Measurements from ENCODE around the gene LETM1.
"Not testable (repeated sequence)": the region's sequence is repeated elsewhere in the genome, so short reads cannot be mapped to it uniquely, and the experiment has no call there.

The LETM1 gene

GRCh38 chr4:1851575-1852410 lies 4.2 kb downstream of the LETM1 start:
- DNase-seq (ENCODE audit: low read depth) = no peak

GRCh38 chr4:1851160-1851559 lies 4.8 kb downstream of the LETM1 start:
- DNase-seq (ENCODE audit: low read depth) = no peak

GRCh38 chr4:1850276-1850675 lies 5.7 kb downstream of the LETM1 start:
- DNase-seq (ENCODE audit: low read depth) = no peak

GRCh38 chr4:1846580-1846979 lies 9.4 kb downstream of the LETM1 start:
- DNase-seq (ENCODE audit: low read depth) = no peak

GRCh38 chr4:1844618-1845017 lies 11.3 kb downstream of the LETM1 start:
- DNase-seq (ENCODE audit: low read depth) = not testable (repeated sequence)

- DNase-seq (ENCODE audit: low read depth) = no peak
Observed at GRCh38 chr4:1843852-1844251, 12.1 kb downstream of the LETM1 start.

- no peak for DNase-seq (ENCODE audit: low read depth)
Observed at GRCh38 chr4:1842993-1843448, 12.9 kb downstream of the LETM1 start.

GRCh38 chr4:1842339-1842895 lies 13.5 kb downstream of the LETM1 start:
- no peak for DNase-seq (ENCODE audit: low read depth)

- DNase-seq (ENCODE audit: low read depth) = no peak
Observed at GRCh38 chr4:1841887-1842210, 14.1 kb downstream of the LETM1 start.

- no peak for DNase-seq (ENCODE audit: low read depth)
Observed at GRCh38 chr4:1841201-1841886, 14.6 kb downstream of the LETM1 start.

GRCh38 chr4:1839282-1839681 lies 16.7 kb downstream of the LETM1 start:
- no peak for DNase-seq (ENCODE audit: low read depth)

GRCh38 chr4:1837069-1837468 lies 18.9 kb downstream of the LETM1 start:
- DNase-seq (ENCODE audit: low read depth) = no peak

- no peak for DNase-seq (ENCODE audit: low read depth)
Observed at GRCh38 chr4:1836650-1837049, 19.3 kb downstream of the LETM1 start.

- not testable (repeated sequence) for DNase-seq (ENCODE audit: low read depth)
Observed at GRCh38 chr4:1835836-1836235, 20.1 kb downstream of the LETM1 start.

GRCh38 chr4:1834047-1834775 lies 21.7 kb downstream of the LETM1 start:
- DNase-seq (ENCODE audit: low read depth) = no peak

GRCh38 chr4:1833307-1834046 lies 22.5 kb downstream of the LETM1 start:
- DNase-seq (ENCODE audit: low read depth) = no peak

- DNase-seq (ENCODE audit: low read depth) = no peak
Observed at GRCh38 chr4:1832690-1833089, 23.3 kb downstream of the LETM1 start.

- no peak for DNase-seq (ENCODE audit: low read depth)
Observed at GRCh38 chr4:1831331-1831730, 24.6 kb downstream of the LETM1 start.

- DNase-seq (ENCODE audit: low read depth) = no peak
Observed at GRCh38 chr4:1830642-1831228, 25.2 kb downstream of the LETM1 start.

GRCh38 chr4:1830234-1830633 lies 25.7 kb downstream of the LETM1 start:
- no peak for DNase-seq (ENCODE audit: low read depth)

GRCh38 chr4:1826531-1827350 lies 29.2 kb downstream of the LETM1 start:
- DNase-seq (ENCODE audit: low read depth) = no peak
